Neural cell (in vitro differentiated cells): ENCODE results near the gene AKT3. TPM values are rescaled to one million over a fixed set of nuclear protein-coding genes. Genes with fewer than 3 reads are reported as not detected.

ENCODE experiments used
- H2AFZ ChIP-seq: fragments of 200-600, 300-800 bp; sonication (generic), shearing (Covaris generic); 2 replicates; pipeline ENCODE4 v1.6.0; 2014; ENCODE audit warnings: low read depth, mild to moderate bottlenecking, antibody characterized with exemption, low read length, moderate library complexity
- H3F3A ChIP-seq: fragments of 200-600 bp; shearing (Covaris generic); 2 replicates; pipeline ENCODE4 v1.6.1; 2016; ENCODE audit warnings: mild to moderate bottlenecking, moderate library complexity, mixed read lengths, antibody characterized with exemption, low read length; ENCODE audit not compliant: insufficient read depth, poor library complexity, severe bottlenecking
- H3K27ac ChIP-seq: fragments of 200-600, 300-800 bp; sonication (generic), shearing (Covaris generic); 2 replicates; pipeline ENCODE4 v1.5.1; 2014; ENCODE audit warnings: mild to moderate bottlenecking, low read length, moderate library complexity
- H3K27me3 ChIP-seq: fragments of 300-800, 200-600 bp; sonication (generic), shearing (Covaris generic); 2 replicates; pipeline ENCODE4 v1.6.0; 2014; ENCODE audit warnings: mild to moderate bottlenecking, low read depth, low read length, moderate library complexity; ENCODE audit not compliant: insufficient read depth
- H3K36me3 ChIP-seq: fragments of 300-800, 200-600 bp; sonication (generic), shearing (Covaris generic); 2 replicates; pipeline ENCODE4 v1.5.1; 2014; ENCODE audit warnings: mild to moderate bottlenecking, antibody characterized with exemption, low read length, moderate library complexity; ENCODE audit not compliant: insufficient read depth
- H3K4me2 ChIP-seq: fragments of 300-800, 200-600 bp; sonication (generic), shearing (Covaris generic); 2 replicates; pipeline ENCODE4 v1.6.0; 2014; ENCODE audit warnings: mild to moderate bottlenecking, low read length
- H3K4me3 ChIP-seq: fragments of 300-800, 200-600 bp; sonication (generic), shearing (Covaris generic); 2 replicates; pipeline ENCODE4 v1.5.1; 2014; ENCODE audit warnings: mild to moderate bottlenecking, low read length, moderate library complexity
- H3K79me2 ChIP-seq: fragments of 200-600 bp; shearing (Covaris generic); replicated peaks from 2 replicates; pipeline ENCODE4 v1.6.0; 2014; ENCODE audit warnings: mild to moderate bottlenecking, low read length, moderate library complexity; ENCODE audit not compliant: insufficient read depth
- H3K9ac ChIP-seq: fragments of 300-800, 200-600 bp; sonication (generic), shearing (Covaris generic); 2 replicates; pipeline ENCODE4 v1.6.1; 2016; ENCODE audit warnings: mild to moderate bottlenecking, low read length, mixed read lengths
- H3K9me2 ChIP-seq: fragments of 200-600 bp; shearing (Covaris generic); 2 replicates; pipeline ENCODE4 v1.6.1; 2016; ENCODE audit warnings: mild to moderate bottlenecking, low read length, mixed read lengths; ENCODE audit not compliant: insufficient read depth
- H3K9me3 ChIP-seq: fragments of 200-600, 300-800 bp; sonication (generic), shearing (Covaris generic); 2 replicates; pipeline ENCODE4 v1.6.1; 2016; ENCODE audit warnings: mild to moderate bottlenecking, mixed run types, low read length, moderate library complexity, mixed read lengths
- H4K20me1 ChIP-seq: fragments of 200-600 bp; shearing (Covaris generic); 2 replicates; pipeline ENCODE4 v1.6.1; 2016; ENCODE audit warnings: mild to moderate bottlenecking, mixed run types; ENCODE audit not compliant: insufficient read depth
- EP300 ChIP-seq: fragments of 450-650 bp; conservative IDR thresholded peaks from 2 replicates; pipeline ENCODE4 v1.6.1; 2014; ENCODE audit warnings: antibody characterized with exemption, mild to moderate bottlenecking, moderate library complexity; ENCODE audit not compliant: poor library complexity, severe bottlenecking
- EZH2 ChIP-seq: fragments of 200-600, 300-800 bp; shearing (Covaris generic), sonication (generic); IDR thresholded peaks from 2 replicates; pipeline ENCODE4 v1.6.1; 2014; ENCODE audit warnings: antibody characterized with exemption, low read length, borderline replicate concordance, mild to moderate bottlenecking; ENCODE audit not compliant: insufficient read depth, poor library complexity, severe bottlenecking
- MXI1 ChIP-seq: fragments of 450-650 bp; conservative IDR thresholded peaks from 2 replicates; pipeline ENCODE4 v1.6.1; 2014; ENCODE audit warnings: antibody characterized with exemption, mild to moderate bottlenecking; ENCODE audit not compliant: poor library complexity, severe bottlenecking
- POLR2AphosphoS5 ChIP-seq: IDR thresholded peaks from 2 replicates; pipeline ENCODE4 v1.6.1; 2012
- RAD21 ChIP-seq: fragments of 450-650 bp; conservative IDR thresholded peaks from 2 replicates; pipeline ENCODE4 v1.6.1; 2014; ENCODE audit warnings: antibody characterized with exemption, mild to moderate bottlenecking, moderate library complexity
- SMC3 ChIP-seq: fragments of 450-650 bp; conservative IDR thresholded peaks from 2 replicates; pipeline ENCODE4 v1.6.1; 2014; ENCODE audit warnings: antibody characterized with exemption, mild to moderate bottlenecking, moderate library complexity; ENCODE audit not compliant: poor library complexity
- TAF1 ChIP-seq: IDR thresholded peaks from 2 replicates; pipeline ENCODE4 v1.6.1; 2012; ENCODE audit warnings: low read depth
- polyA plus RNA-seq: library from polyadenylated mRNA; depleted of rRNA; stranded (reverse); fragments of >200 nt; gene quantifications from 2 replicates; pipeline ENCODE4 v1.2.3, GENCODE V29; 2014
- TF ChIP-seq, protein P1 (sequence below): IDR thresholded peaks from 2 replicates; pipeline ENCODE4 v1.6.1; 2012; ENCODE audit warnings: borderline replicate concordance
- TF ChIP-seq, protein P2 (sequence below): fragments of 450-650 bp; IDR thresholded peaks from 2 replicates; pipeline ENCODE4 v1.5.1; 2014; ENCODE audit warnings: antibody characterized with exemption, mild to moderate bottlenecking, moderate library complexity; ENCODE audit not compliant: poor library complexity, severe bottlenecking

Gene AKT3
- polyA plus RNA-seq, 1 donor from 2014 or later: 46.0 TPM

DNA sequence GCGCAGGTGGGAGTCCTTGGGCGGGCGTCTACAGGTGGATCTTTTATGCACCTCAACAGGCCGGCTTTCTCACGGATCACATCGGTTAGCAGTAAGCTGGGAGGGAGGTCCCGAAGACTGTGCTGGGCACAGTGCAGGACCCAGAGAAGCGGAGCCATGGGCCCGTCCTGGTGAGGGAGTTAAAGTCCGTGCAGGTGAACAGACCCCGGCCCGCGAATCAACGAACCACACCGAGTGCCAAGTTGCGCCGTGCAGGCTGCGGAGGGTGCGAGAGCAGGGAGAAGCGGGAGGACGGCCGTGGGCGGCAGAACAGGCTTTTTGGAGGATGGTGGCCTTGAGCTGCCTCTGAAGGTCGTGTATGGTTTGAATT, 360.9 kb downstream of the AKT3 start:
- Histone ChIP-seq H3F3A (no peaks in the 10 kb centered on the region), H3K4me2 (no peak overlapping the region), H3K9me3 (no peaks in the 10 kb centered on the region), H4K20me1 (no peaks in the 10 kb centered on the region), H3K27me3 (no peaks in the 10 kb centered on the region), H3K79me2 (no peaks in the 10 kb centered on the region), H3K27ac (no peak overlapping the region), H3K36me3 (no peaks in the 10 kb centered on the region), H3K4me3 (no peak overlapping the region), H3K9me2 (no peaks in the 10 kb centered on the region), H2AFZ (no peak overlapping the region), H3K9ac (no peak overlapping the region)
- TF ChIP-seq, protein P1, sequence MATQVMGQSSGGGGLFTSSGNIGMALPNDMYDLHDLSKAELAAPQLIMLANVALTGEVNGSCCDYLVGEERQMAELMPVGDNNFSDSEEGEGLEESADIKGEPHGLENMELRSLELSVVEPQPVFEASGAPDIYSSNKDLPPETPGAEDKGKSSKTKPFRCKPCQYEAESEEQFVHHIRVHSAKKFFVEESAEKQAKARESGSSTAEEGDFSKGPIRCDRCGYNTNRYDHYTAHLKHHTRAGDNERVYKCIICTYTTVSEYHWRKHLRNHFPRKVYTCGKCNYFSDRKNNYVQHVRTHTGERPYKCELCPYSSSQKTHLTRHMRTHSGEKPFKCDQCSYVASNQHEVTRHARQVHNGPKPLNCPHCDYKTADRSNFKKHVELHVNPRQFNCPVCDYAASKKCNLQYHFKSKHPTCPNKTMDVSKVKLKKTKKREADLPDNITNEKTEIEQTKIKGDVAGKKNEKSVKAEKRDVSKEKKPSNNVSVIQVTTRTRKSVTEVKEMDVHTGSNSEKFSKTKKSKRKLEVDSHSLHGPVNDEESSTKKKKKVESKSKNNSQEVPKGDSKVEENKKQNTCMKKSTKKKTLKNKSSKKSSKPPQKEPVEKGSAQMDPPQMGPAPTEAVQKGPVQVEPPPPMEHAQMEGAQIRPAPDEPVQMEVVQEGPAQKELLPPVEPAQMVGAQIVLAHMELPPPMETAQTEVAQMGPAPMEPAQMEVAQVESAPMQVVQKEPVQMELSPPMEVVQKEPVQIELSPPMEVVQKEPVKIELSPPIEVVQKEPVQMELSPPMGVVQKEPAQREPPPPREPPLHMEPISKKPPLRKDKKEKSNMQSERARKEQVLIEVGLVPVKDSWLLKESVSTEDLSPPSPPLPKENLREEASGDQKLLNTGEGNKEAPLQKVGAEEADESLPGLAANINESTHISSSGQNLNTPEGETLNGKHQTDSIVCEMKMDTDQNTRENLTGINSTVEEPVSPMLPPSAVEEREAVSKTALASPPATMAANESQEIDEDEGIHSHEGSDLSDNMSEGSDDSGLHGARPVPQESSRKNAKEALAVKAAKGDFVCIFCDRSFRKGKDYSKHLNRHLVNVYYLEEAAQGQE: no peak
- no peak for TF ChIP-seq EZH2
- no peak for TF ChIP-seq RAD21
- TF ChIP-seq MXI1: no peak
- TF ChIP-seq SMC3: no peak
- no peak for TF ChIP-seq POLR2AphosphoS5
- no peak for TF ChIP-seq TAF1
- TF ChIP-seq, protein P2, sequence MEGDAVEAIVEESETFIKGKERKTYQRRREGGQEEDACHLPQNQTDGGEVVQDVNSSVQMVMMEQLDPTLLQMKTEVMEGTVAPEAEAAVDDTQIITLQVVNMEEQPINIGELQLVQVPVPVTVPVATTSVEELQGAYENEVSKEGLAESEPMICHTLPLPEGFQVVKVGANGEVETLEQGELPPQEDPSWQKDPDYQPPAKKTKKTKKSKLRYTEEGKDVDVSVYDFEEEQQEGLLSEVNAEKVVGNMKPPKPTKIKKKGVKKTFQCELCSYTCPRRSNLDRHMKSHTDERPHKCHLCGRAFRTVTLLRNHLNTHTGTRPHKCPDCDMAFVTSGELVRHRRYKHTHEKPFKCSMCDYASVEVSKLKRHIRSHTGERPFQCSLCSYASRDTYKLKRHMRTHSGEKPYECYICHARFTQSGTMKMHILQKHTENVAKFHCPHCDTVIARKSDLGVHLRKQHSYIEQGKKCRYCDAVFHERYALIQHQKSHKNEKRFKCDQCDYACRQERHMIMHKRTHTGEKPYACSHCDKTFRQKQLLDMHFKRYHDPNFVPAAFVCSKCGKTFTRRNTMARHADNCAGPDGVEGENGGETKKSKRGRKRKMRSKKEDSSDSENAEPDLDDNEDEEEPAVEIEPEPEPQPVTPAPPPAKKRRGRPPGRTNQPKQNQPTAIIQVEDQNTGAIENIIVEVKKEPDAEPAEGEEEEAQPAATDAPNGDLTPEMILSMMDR: no peak
- no peak for TF ChIP-seq EP300

DNA sequence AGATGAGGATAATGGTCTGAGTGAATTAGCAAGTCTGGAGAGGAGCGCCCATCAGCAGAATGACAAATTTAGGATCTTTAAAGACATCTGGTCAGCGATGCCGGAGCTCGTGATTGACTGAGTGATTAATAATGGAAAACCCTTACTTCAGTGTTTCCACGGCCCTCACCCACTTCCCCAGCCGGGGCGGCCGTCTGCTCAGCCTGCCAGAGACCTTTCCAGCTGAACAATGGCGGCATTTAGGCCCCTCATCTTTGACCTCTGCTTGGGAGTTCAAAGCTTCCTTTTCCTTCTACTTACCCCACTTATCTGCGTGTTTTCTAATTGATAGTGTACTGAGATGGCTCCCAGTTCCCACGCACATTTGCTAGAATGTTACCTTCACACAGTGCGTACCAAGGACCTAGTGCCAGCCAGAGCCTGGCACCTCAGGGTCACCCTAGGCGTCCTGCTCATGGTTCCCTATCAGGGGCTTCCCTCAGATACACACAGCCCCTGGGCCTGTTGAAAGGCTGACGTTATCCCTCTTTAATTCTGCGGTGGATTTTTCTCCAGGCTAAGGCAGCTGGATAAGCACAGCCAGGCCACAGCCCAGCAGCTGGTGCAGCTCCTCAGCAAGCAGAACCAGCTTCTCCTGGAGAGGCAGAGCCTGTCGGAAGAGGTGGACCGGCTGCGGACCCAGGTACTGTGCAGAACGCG, 361.4 kb downstream of the AKT3 start:
- no peak overlapping the region for H3K4me2 ChIP-seq

More for the DNA sequence above, 361.4 kb downstream of the AKT3 start:
- Histone ChIP-seq H2AFZ (no peak overlapping the region), H3K9ac (no peak overlapping the region), H3K27ac (no peak overlapping the region), H3K36me3 (no peaks in the 10 kb centered on the region), H4K20me1 (no peaks in the 10 kb centered on the region), H3K27me3 (no peaks in the 10 kb centered on the region), H3K79me2 (no peaks in the 10 kb centered on the region), H3F3A (no peaks in the 10 kb centered on the region), H3K4me3 (no peak overlapping the region), H3K9me2 (no peaks in the 10 kb centered on the region), H3K9me3 (no peaks in the 10 kb centered on the region)
- TF ChIP-seq EP300 (no peak), RAD21 (no peak), TAF1 (no peak), POLR2AphosphoS5 (no peak), MXI1 (no peak)
- TF ChIP-seq, protein P1: no peak
- TF ChIP-seq, protein P2: no peak
